Esophagus muscularis mucosa (tissue), 4 donors: ENCODE measurements around the gene GRIA4. TPM values are rescaled to one million over a fixed set of nuclear protein-coding genes. Genes with fewer than 3 reads are reported as not detected.

Experiments used
- DNase-seq: peaks from one replicate; pipeline ENCODE4 v3.0.0-alpha.2; 2017; ENCODE audit errors: extremely low spot score
- H3K27ac ChIP-seq, 4 donors: fragments of 200-600 bp; sonication (generic); replicated peaks in 1 of 4; 1 replicate in 3 of 4; 2 replicates in 1 of 4; pipeline ENCODE4 v1.5.1; 2016 to 2019; ENCODE audit warnings: mild to moderate bottlenecking in 1 of 4
- H3K27me3 ChIP-seq, 4 donors: fragments of 200-600 bp; sonication (generic); one replicate each; pipeline versions ENCODE4 v1.5.1 to v1.6.0; 2016 to 2019
- H3K36me3 ChIP-seq, 4 donors: fragments of 200-600 bp; sonication (generic); one replicate each; pipeline ENCODE4 v1.5.1; 2016 to 2019
- H3K4me1 ChIP-seq, 4 donors: fragments of 200-600 bp; sonication (generic); one replicate each; pipeline ENCODE4 v1.5.1; 2016 to 2019
- H3K4me3 ChIP-seq, 4 donors: fragments of 200-600 bp; sonication (generic); 1 replicate in 2 of 4; 2 replicates in 2 of 4; pipeline ENCODE4 v1.5.1; 2016 to 2019; ENCODE audit warnings: mild to moderate bottlenecking in 4 of 4, moderate library complexity in 1 of 4
- H3K9me3 ChIP-seq, 4 donors: fragments of 200-600 bp; sonication (generic); 1 replicate in 3 of 4; 2 replicates in 1 of 4; pipeline ENCODE4 v1.5.1; 2016 to 2019
- CTCF ChIP-seq, 3 experiments: fragments of 200-600 bp in 2 of 3; fragments of 450-650 bp in 1 of 3; sonication (generic) in 2 of 3; IDR thresholded peaks; one replicate each; pipeline ENCODE4 v1.5.1; 2017 to 2019; ENCODE audit warnings: antibody characterized with exemption in 3 of 3, mild to moderate bottlenecking in 2 of 3, moderate library complexity in 1 of 3
- EP300 ChIP-seq: sonication (generic); formaldehyde crosslinking; IDR thresholded peaks from one replicate; pipeline ENCODE4 v1.6.1; 2017; ENCODE audit warnings: antibody characterized with exemption
- POLR2A ChIP-seq: fragments of 450-650 bp; IDR thresholded peaks from one replicate; pipeline ENCODE4 v1.6.1; 2017; ENCODE audit warnings: antibody characterized with exemption, moderate library complexity, mild to moderate bottlenecking, low read depth
- POLR2AphosphoS5 ChIP-seq, 2 donors: sonication (generic); formaldehyde crosslinking; IDR thresholded peaks; one replicate each; pipeline ENCODE4 v1.6.1; 2017; ENCODE audit warnings: antibody characterized with exemption in 2 of 2
- WGBS: methylation state at CpG from one replicate; pipeline ENCODE4 v1.1.5; 2018; 5-methylcytosine and 5-hydroxymethylcytosine counted together
- intact Hi-C: fragments of 100-400 bp; cut with DNase I; formaldehyde crosslinking; loops from one replicate; pipeline ENCODE4 v1.15.1; 2023
- total RNA-seq, 4 donors: library from RNA; depleted of rRNA; stranded (reverse); fragments of >200 nt; gene quantifications; one replicate each; pipeline versions ENCODE4 v1.1.0 to v1.2.1, GENCODE V29; 2016

Gene GRIA4
- total RNA-seq, 4 donors from 2014 or later, result 0.33 TPM; not detected in 3

GRCh38 chr11:105937738-105938137 lies 327.9 kb downstream of the GRIA4 start:
- H3K27ac ChIP-seq, result no peak overlapping the region
- H3K27me3 ChIP-seq, result no peaks in the 10 kb centered on the region
- intact Hi-C loops, result no loop called here
- H3K4me3 ChIP-seq, result no peak overlapping the region
- WGBS, result 46% methylated on average over 2 of the region's 2 CpGs
- H3K9me3 ChIP-seq, result no peaks in the 10 kb centered on the region
- no peak for DNase-seq
- peaks cover 0 to 17% (median 12%) of the 10 kb centered on the region in 4 donors for H3K4me1 ChIP-seq
- no peak for TF ChIP-seq CTCF (IDR thresholded peaks at IDR 0.05)
- no peak for TF ChIP-seq POLR2AphosphoS5 (IDR thresholded peaks at IDR 0.05)
- TF ChIP-seq EP300, result no peak
- TF ChIP-seq POLR2A, result no peak
- H3K36me3 ChIP-seq, result no peaks in the 10 kb centered on the region

GRCh38 chr11:105942921-105943320 lies 333.0 kb downstream of the GRIA4 start:
- no peak for TF ChIP-seq POLR2A
- TF ChIP-seq CTCF (IDR thresholded peaks at IDR 0.05), result no peak
- no peak for TF ChIP-seq EP300
- TF ChIP-seq POLR2AphosphoS5 (IDR thresholded peaks at IDR 0.05), result no peak
- Histone ChIP-seq H3K4me1 (peaks cover 0 to under 1% (median under 1%) of the 10 kb centered on the region in 4 donors), H3K27me3 (no peaks in the 10 kb centered on the region), H3K27ac (no peak overlapping the region), H3K9me3 (no peaks in the 10 kb centered on the region), H3K4me3 (no peak overlapping the region), H3K36me3 (no peaks in the 10 kb centered on the region)
- DNase-seq, result no peak
- 54% methylated on average over 2 of the region's 2 CpGs for WGBS
- intact Hi-C loops, result no loop called here

- intact Hi-C loops, result no loop called here
- no peak for DNase-seq
- no peak overlapping the region for H3K27ac ChIP-seq
- no peaks in the 10 kb centered on the region for H3K27me3 ChIP-seq
- no peak for TF ChIP-seq POLR2AphosphoS5 (IDR thresholded peaks at IDR 0.05)
- TF ChIP-seq CTCF (IDR thresholded peaks at IDR 0.05), result no peak
- no peak for TF ChIP-seq EP300
- no peak for TF ChIP-seq POLR2A
- no peaks in the 10 kb centered on the region for H3K9me3 ChIP-seq
- H3K4me1 ChIP-seq, result no peaks in the 10 kb centered on the region
- no peaks in the 10 kb centered on the region for H3K36me3 ChIP-seq
- H3K4me3 ChIP-seq, result no peak overlapping the region
- WGBS, result 68% methylated on average over 4 of the region's 4 CpGs
Observed at GRCh38 chr11:105948918-105949590, 339.2 kb downstream of the GRIA4 start.

GRCh38 chr11:105953886-105954285 lies 344.0 kb downstream of the GRIA4 start:
- Histone ChIP-seq H3K9me3 (no peaks in the 10 kb centered on the region), H3K27me3 (no peaks in the 10 kb centered on the region), H3K4me3 (no peak overlapping the region), H3K27ac (no peak overlapping the region), H3K4me1 (no peaks in the 10 kb centered on the region), H3K36me3 (no peaks in the 10 kb centered on the region)
- no peak for DNase-seq
- TF ChIP-seq POLR2AphosphoS5 (IDR thresholded peaks at IDR 0.05) (no peak), CTCF (IDR thresholded peaks at IDR 0.05) (no peak), EP300 (no peak), POLR2A (no peak)
- intact Hi-C loops, result no loop called here
